Neutrophil (primary cell): Measurements from ENCODE around the gene FBXO24.

Experiments
- H3K27ac ChIP-seq: fragments of 200-600 bp; sonication (generic); 2 replicates; pipeline ENCODE4 v1.5.1; 2016; ENCODE audit warnings: mild to moderate bottlenecking, moderate library complexity
- H3K27me3 ChIP-seq: fragments of 200-600 bp; sonication (generic); 2 replicates; pipeline ENCODE4 v1.6.0; 2016; ENCODE audit warnings: mild to moderate bottlenecking
- H3K36me3 ChIP-seq: fragments of 200-600 bp; sonication (generic); 2 replicates; pipeline ENCODE4 v1.5.1; 2017
- H3K4me1 ChIP-seq, 2 experiments: fragments of 200-600 bp in 1 of 2; sonication (generic) in 1 of 2; 1 replicate in 1 of 2; 2 replicates in 1 of 2; pipeline versions ENCODE4 v1.5.1 to v1.6.1; 2013 to 2016; ENCODE audit warnings: low read depth in 1 of 2, low read length in 1 of 2, mild to moderate bottlenecking in 1 of 2, moderate library complexity in 1 of 2; ENCODE audit not compliant: control insufficient read depth in 1 of 2, insufficient read depth in 1 of 2
- H3K4me3 ChIP-seq, 2 experiments: fragments of 200-600 bp in 1 of 2; sonication (generic) in 1 of 2; 1 replicate in 1 of 2; 2 replicates in 1 of 2; pipeline ENCODE4 v1.5.1; 2013 to 2016; ENCODE audit warnings: low read depth in 1 of 2, low read length in 1 of 2, mild to moderate bottlenecking in 1 of 2, moderate library complexity in 1 of 2
- H3K9me3 ChIP-seq: fragments of 200-600 bp; sonication (generic); 2 replicates; pipeline ENCODE4 v1.5.1; 2016
- TF ChIP-seq, protein P1 (sequence below): fragments of 200-600 bp; sonication (generic); IDR thresholded peaks from 2 replicates; pipeline ENCODE4 v1.5.1; 2016; ENCODE audit warnings: antibody characterized with exemption

FBXO24 gene

DNA sequence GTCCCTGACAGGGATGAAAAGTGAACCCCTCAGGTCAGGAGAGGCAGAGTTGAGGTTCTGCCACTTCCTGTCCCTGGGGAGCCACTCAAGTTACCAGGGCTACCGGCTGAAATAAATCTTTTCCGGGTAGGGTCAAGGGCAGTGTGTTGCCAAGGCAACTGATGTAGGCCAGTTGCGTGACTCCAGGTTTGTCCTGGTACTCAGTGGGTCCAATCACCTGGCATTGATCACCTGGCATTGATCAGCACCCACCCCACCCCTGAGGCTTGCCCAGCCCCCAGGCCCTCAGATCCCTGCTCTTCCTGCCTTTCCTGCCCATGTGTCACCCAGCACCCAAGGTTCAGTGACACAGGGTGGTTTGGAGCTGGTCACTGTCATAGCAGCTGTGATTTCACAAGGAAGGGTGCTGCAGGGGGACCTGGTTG lies 18.4 kb upstream of the FBXO24 start:
- Histone ChIP-seq H3K4me1 (peaks cover 17 to 31% of the 10 kb centered on the region in 2 experiments), H3K9me3 (no peaks in the 10 kb centered on the region), H3K27me3 (peaks cover 52% of the 10 kb centered on the region), H3K27ac (no peak overlapping the region), H3K4me3 (no peak overlapping the region), H3K36me3 (peaks cover 18% of the 10 kb centered on the region)
- TF ChIP-seq, protein P1, sequence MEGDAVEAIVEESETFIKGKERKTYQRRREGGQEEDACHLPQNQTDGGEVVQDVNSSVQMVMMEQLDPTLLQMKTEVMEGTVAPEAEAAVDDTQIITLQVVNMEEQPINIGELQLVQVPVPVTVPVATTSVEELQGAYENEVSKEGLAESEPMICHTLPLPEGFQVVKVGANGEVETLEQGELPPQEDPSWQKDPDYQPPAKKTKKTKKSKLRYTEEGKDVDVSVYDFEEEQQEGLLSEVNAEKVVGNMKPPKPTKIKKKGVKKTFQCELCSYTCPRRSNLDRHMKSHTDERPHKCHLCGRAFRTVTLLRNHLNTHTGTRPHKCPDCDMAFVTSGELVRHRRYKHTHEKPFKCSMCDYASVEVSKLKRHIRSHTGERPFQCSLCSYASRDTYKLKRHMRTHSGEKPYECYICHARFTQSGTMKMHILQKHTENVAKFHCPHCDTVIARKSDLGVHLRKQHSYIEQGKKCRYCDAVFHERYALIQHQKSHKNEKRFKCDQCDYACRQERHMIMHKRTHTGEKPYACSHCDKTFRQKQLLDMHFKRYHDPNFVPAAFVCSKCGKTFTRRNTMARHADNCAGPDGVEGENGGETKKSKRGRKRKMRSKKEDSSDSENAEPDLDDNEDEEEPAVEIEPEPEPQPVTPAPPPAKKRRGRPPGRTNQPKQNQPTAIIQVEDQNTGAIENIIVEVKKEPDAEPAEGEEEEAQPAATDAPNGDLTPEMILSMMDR, result no peak

GRCh38 chr7:100568176-100568895 lies 17.8 kb upstream of the FBXO24 start:
- H3K4me3 ChIP-seq, result no peak overlapping the region
- peaks cover 24% of the 10 kb centered on the region for H3K36me3 ChIP-seq
- H3K27ac ChIP-seq, result no peak overlapping the region
- H3K4me1 ChIP-seq, result peaks cover 17 to 31% of the 10 kb centered on the region in 2 experiments
- TF ChIP-seq, protein P1, result no peak
- no peaks in the 10 kb centered on the region for H3K9me3 ChIP-seq
- peaks cover 58% of the 10 kb centered on the region for H3K27me3 ChIP-seq

DNA sequence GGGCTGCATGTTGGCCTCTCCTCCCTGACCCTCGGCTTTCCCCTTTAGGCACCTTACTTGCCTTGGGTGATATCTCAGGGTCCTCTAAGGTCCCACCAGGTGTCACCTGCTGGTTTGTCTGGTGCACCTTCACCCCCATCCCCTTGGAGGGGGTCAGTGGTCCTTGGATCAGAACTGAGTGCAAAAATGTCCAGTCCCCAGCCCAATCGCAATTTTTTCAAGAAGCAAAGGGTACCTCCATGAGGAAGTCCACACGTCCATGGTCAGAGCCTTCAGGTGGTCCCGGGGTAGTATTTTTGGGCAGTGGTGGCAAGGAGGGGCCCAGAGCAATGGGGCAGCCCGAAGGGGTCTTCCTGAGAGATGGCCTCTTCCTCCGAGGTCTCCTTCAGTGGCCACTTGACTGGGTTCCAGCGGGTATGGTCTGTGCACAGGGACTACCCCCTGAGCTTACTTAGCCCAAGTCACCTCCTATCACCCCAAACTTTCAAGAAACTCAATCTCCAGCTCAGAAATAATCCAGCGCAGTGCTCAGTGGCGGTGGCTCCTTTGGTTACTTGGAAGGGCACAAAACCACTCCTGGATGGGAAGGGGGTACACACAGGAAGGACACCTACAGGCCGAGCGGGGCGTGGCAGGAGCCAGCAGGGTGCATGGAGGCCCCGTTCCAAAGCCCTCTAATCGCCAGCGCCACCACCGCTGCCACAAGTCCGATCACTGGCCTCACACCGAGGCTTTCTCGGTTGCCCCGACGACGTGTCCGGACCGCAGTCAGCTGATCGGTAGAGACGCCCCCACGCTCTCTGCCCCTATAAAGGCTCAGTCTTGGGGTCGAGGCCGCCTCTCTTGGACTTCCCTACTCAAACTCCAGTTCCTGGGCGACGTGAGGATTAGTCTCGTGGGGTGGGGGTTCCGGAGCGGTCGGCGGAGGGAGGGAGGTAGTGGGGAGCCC lies 17.0 kb upstream of the FBXO24 start:
- H3K27ac ChIP-seq, result no peak overlapping the region
- peaks cover 32% of the 10 kb centered on the region for H3K36me3 ChIP-seq
- H3K27me3 ChIP-seq, result peaks cover 58% of the 10 kb centered on the region
- no peak overlapping the region for H3K4me3 ChIP-seq
- TF ChIP-seq, protein P1, result peak; percentile 27
- no peaks in the 10 kb centered on the region for H3K9me3 ChIP-seq
- peaks cover 14 to 25% of the 10 kb centered on the region in 2 experiments for H3K4me1 ChIP-seq

DNA sequence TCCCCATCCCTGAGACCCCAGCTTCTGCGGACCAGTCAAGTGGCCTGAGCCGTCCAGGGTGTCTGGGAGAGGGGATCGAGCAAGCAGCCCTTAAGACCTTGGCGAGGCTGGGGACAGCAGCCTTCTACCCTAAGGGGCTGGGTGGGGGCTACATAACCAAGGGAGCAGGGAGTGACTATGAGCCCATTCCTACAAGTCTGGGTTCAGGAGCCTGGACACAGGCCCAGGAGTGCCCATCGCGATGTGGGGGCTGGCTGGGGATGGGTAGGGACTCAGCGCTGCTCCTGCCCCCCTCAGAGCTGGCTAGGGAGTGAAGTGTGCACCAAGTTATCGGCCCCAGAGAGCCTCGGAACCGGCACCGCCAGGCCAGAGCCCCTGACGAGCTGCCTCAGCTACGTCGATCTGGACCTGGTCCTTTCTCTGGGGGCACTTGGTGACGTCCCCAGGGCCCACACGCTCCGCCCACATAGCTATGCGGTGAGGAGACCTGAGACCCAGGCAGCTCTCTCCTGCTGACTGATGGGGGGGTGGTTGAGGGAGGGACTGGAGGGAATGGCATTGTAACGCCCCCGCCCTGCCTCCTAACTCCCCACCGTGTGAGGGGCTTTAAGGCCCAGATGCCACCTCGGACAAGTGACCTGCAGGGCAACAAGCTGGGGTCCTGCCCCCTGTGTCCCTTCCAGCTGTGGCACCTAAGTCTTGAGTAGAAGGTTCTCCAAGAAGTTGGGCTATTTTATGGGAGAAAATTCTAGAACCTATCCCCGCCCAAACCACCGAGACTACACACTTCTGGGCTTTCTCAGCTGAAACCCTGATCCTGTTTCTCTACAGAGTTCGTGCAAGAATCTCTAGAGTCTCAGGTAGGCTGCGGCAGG lies 14.9 kb upstream of the FBXO24 start:
- Histone ChIP-seq H3K27me3 (peaks cover 58% of the 10 kb centered on the region), H3K4me3 (no peak overlapping the region), H3K9me3 (no peaks in the 10 kb centered on the region), H3K27ac (no peak overlapping the region), H3K4me1 (peaks cover 14 to 25% of the 10 kb centered on the region in 2 experiments), H3K36me3 (peaks cover 52% of the 10 kb centered on the region)
- TF ChIP-seq, protein P1, result no peak

DNA sequence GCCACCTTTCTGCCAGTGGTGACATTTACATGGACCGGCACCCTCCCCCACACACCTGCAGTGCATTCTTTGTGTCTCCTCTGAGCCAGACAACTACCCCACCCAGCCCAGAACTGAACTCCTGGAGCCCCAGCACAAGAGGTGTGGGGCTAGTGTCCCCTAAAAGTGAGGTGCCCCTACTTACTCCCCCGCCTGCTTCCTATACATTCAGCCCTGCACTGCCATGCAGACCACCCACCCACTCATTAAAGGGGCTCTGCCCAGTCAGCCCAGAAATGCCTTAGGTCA lies 14.4 kb upstream of the FBXO24 start:
- peaks cover 58% of the 10 kb centered on the region for H3K36me3 ChIP-seq
- H3K27me3 ChIP-seq, result peaks cover 58% of the 10 kb centered on the region
- no peak overlapping the region for H3K4me3 ChIP-seq
- no peaks in the 10 kb centered on the region for H3K9me3 ChIP-seq
- TF ChIP-seq, protein P1, result no peak
- H3K27ac ChIP-seq, result no peak overlapping the region
- peaks cover 14 to 25% of the 10 kb centered on the region in 2 experiments for H3K4me1 ChIP-seq
